ENCODE data around the gene C3orf18. TPM values are rescaled to one million over a fixed set of nuclear protein-coding genes. Genes with fewer than 3 reads are reported as not detected.

C3orf18 gene
- total RNA-seq, 1 experiment from 2014 or later = 7.1 TPM

GRCh38 chr3:50602595-50603191 lies 35.1 kb upstream of the C3orf18 start:
- H3K27ac Mint-ChIP-seq = no peak overlapping the region
- H3K4me1 Mint-ChIP-seq = no peaks in the 10 kb centered on the region

More at GRCh38 chr3:50602595-50603191, 35.1 kb upstream of the C3orf18 start:
- Histone ChIP-seq H3K14ac (ENCODE audit: insufficient read depth, low read length) (no peak overlapping the region), H2BK15ac (ENCODE audit: low read depth, low read length) (no peak overlapping the region), H3K23me2 (ENCODE audit: insufficient read length, low read depth, low read length, poor library complexity, severe bottlenecking) (no peaks in the 10 kb centered on the region), H3K27ac (ENCODE audit: insufficient read length, low read depth, low read length) (no peak overlapping the region), H3T11ph (ENCODE audit: low read length) (no peak overlapping the region), H4K8ac (replicated peaks; ENCODE audit: insufficient read length, low read depth, low read length) (no peak overlapping the region), H3K4me2 (ENCODE audit: insufficient read depth, insufficient read length, low read length) (no peak overlapping the region), H4K91ac (ENCODE audit: insufficient read length, low read depth, low read length) (no peak overlapping the region), H3K4me1 (ENCODE audit: insufficient read depth, low read length) (no peaks in the 10 kb centered on the region), H3K79me2 (ENCODE audit: insufficient read depth, low read length) (no peaks in the 10 kb centered on the region), H2BK120ac (ENCODE audit: low read depth, low read length, poor library complexity, severe bottlenecking) (no peak overlapping the region), H3K27me3 (ENCODE audit: insufficient read depth, low read length) (no peaks in the 10 kb centered on the region), H2BK12ac (ENCODE audit: insufficient read length, low read depth, low read length) (no peak overlapping the region), H4K5ac (ENCODE audit: insufficient read length, low read depth, low read length) (no peak overlapping the region), H2BK20ac (ENCODE audit: low read depth, low read length, poor library complexity, severe bottlenecking) (no peak overlapping the region), H2AFZ (ENCODE audit: low read length) (no peak overlapping the region), H4K20me1 (ENCODE audit: control insufficient read depth, insufficient read depth, insufficient read length) (no peaks in the 10 kb centered on the region), H3K56ac (ENCODE audit: insufficient read length, low read depth, low read length) (no peak overlapping the region), H3K23ac (ENCODE audit: insufficient read length, low read depth, low read length) (no peak overlapping the region), H3K9me3 (ENCODE audit: control insufficient read depth, low read depth, low read length) (no peaks in the 10 kb centered on the region), H2BK5ac (ENCODE audit: insufficient read length, low read length) (no peak overlapping the region), H3K18ac (ENCODE audit: insufficient read length, low read depth, low read length) (no peak overlapping the region), H3K9ac (ENCODE audit: extremely low read depth, insufficient read length, low read length) (no peak overlapping the region), H3K79me1 (ENCODE audit: insufficient read depth, low read depth, low read length, poor library complexity, severe bottlenecking) (no peaks in the 10 kb centered on the region), H2AK5ac (ENCODE audit: insufficient read length, low read length) (no peak overlapping the region), H3K4ac (ENCODE audit: low read depth, low read length) (no peak overlapping the region)
- no peak for DNase-seq
- WGBS (ENCODE audit: extremely low coverage, insufficient read length, low lambda C conversion rate) = no CpG with 5 or more reads among the region's 9 CpGs
- no peaks in the 10 kb centered on the region for H3K9me3 Mint-ChIP-seq
- H3K4me3 Mint-ChIP-seq = no peak overlapping the region
- peaks cover 0 to under 1% (median 0%) of the 10 kb centered on the region in 3 experiments; a peak in 1 of 7 replicates for H3K36me3 Mint-ChIP-seq (ENCODE audit: insufficient read depth in 1 of 3, low read depth in 3 of 3)
- H3K27me3 Mint-ChIP-seq (ENCODE audit: low read depth) = peaks cover 5% of the 10 kb centered on the region
- TF ChIP-seq CTCF (conservative IDR thresholded peaks at IDR 0.05) = no peak

All from H9 (cell line).